Gastroesophageal sphincter (tissue), 3 donors: ENCODE results near the gene ZNF638.

ENCODE experiments used
- EP300 ChIP-seq: sonication (generic); formaldehyde crosslinking; IDR thresholded peaks from one replicate; pipeline ENCODE4 v1.6.1; 2017; ENCODE audit warnings: antibody characterized with exemption, mild to moderate bottlenecking
- POLR2A ChIP-seq, 2 donors: fragments of 450-650 bp; IDR thresholded peaks; one replicate each; pipeline ENCODE4 v1.6.1; 2017; ENCODE audit warnings: antibody characterized with exemption in 2 of 2, mild to moderate bottlenecking in 2 of 2, moderate library complexity in 1 of 2
- TF ChIP-seq, protein P1 (sequence below), 4 experiments: fragments of 200-600 bp in 2 of 4; fragments of 450-650 bp in 2 of 4; sonication (generic) in 1 of 4; IDR thresholded peaks; one replicate each; pipeline ENCODE4 v1.5.1; 2017 to 2019; ENCODE audit warnings: antibody characterized with exemption in 4 of 4, mild to moderate bottlenecking in 2 of 4, moderate library complexity in 2 of 4

DNA sequence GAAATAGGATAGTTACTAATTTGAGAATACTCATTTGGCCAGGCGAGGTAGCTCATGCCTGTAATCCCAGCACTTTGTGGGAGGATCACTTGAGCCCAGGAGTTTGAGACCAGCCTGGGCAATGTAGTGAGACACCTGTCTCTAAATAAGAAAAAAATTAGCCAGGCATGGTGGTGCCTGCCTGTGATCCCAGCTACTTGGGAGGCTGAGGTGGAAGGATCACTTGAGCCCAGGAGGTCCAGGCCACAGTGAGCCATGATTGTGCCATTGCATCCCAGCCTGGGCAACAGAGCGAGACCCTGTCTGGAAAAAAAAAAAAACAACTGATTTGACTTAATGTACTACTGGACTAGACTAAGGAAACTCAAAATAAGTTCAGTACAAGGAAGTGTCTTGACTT is 32.7 kb upstream of the ZNF638 start:
- TF ChIP-seq, protein P1, sequence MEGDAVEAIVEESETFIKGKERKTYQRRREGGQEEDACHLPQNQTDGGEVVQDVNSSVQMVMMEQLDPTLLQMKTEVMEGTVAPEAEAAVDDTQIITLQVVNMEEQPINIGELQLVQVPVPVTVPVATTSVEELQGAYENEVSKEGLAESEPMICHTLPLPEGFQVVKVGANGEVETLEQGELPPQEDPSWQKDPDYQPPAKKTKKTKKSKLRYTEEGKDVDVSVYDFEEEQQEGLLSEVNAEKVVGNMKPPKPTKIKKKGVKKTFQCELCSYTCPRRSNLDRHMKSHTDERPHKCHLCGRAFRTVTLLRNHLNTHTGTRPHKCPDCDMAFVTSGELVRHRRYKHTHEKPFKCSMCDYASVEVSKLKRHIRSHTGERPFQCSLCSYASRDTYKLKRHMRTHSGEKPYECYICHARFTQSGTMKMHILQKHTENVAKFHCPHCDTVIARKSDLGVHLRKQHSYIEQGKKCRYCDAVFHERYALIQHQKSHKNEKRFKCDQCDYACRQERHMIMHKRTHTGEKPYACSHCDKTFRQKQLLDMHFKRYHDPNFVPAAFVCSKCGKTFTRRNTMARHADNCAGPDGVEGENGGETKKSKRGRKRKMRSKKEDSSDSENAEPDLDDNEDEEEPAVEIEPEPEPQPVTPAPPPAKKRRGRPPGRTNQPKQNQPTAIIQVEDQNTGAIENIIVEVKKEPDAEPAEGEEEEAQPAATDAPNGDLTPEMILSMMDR (IDR thresholded peaks at IDR 0.05), result no peak
- no peak for TF ChIP-seq POLR2A (IDR thresholded peaks at IDR 0.05)
- no peak for TF ChIP-seq EP300
